ENCODE data around the gene MYMX. TPM values are rescaled to one million over a fixed set of nuclear protein-coding genes. Genes with fewer than 3 reads are reported as not detected.
"Not testable (repeated sequence)": the region's sequence is repeated elsewhere in the genome, so short reads cannot be mapped to it uniquely, and the experiment has no call there.

MYMX gene
- total RNA-seq, 1 donor from 2014 or later, result 0.26 TPM

GRCh38 chr6:44219815-44220784 lies 3.4 kb downstream of the MYMX start:
- no peak for DNase-seq (ENCODE audit: low spot score)

DNA sequence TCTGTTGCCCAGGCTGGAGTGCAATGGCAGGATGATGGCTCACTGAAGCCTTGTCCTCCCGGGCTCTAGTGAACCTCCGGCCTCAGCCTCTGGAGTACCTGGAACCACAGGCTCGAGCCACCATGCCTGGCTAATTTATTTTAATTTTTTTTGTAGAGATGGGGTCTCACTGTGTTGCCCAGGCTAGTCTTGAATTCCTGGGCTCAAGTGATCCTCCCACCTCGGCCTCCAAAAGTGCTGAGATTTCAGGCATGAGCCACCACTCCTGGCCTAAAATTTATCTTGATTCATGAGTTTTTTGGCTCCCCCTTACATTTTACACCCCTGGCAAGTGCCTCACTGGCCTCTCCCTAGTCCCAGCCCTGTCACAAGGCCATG lies 4.2 kb downstream of the MYMX start:
- no peak for DNase-seq (ENCODE audit: low spot score)

DNA sequence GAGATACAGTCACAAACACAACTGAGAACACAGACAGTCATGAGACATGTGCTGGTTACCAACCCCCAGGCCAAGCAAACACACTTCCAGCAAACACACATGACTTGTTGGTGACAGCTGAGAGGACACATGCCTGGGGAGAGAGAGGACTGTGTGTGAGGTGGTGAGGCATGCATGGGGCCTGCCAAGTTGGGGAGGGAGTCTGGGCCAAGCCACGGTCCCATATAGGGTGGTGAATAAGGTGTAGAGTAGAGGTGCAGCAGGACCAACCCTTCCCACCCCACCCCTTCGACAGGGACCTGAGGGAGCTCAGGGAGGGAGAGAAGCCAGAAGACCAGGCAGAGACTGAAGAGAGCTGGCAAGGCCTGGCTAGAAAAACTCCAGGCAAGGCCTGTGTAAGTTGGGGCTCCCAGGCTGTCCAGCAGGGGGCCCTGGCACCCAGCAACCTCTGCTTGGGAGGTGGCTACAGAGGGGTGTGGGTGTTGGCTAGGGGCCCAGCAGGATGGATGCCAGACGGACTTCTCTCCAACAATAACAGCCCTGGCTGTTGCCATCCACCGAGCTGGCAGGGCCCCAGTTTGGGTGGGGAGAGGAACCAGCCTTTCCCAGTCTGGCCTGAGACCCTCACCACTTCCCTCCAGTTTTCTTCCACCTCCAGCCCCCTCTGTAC lies 4.7 kb downstream of the MYMX start:
- DNase-seq (ENCODE audit: low spot score), result peak; percentile 94

- DNase-seq (ENCODE audit: low spot score), result no peak
Measured at GRCh38 chr6:44221961-44222335, 5.2 kb downstream of the MYMX start.

- DNase-seq (ENCODE audit: low spot score), result no peak
Measured at GRCh38 chr6:44222486-44223318, 6.0 kb downstream of the MYMX start.

GRCh38 chr6:44223319-44224028 lies 6.7 kb downstream of the MYMX start, which contains the start of gene SLC29A1:
TSS of gene SLC29A1 (plus strand) at chr6:44223595. CDS start at chr6:44227314, 3,719 bp downstream.
- peak; percentile 69 for DNase-seq (ENCODE audit: low spot score)

DNA sequence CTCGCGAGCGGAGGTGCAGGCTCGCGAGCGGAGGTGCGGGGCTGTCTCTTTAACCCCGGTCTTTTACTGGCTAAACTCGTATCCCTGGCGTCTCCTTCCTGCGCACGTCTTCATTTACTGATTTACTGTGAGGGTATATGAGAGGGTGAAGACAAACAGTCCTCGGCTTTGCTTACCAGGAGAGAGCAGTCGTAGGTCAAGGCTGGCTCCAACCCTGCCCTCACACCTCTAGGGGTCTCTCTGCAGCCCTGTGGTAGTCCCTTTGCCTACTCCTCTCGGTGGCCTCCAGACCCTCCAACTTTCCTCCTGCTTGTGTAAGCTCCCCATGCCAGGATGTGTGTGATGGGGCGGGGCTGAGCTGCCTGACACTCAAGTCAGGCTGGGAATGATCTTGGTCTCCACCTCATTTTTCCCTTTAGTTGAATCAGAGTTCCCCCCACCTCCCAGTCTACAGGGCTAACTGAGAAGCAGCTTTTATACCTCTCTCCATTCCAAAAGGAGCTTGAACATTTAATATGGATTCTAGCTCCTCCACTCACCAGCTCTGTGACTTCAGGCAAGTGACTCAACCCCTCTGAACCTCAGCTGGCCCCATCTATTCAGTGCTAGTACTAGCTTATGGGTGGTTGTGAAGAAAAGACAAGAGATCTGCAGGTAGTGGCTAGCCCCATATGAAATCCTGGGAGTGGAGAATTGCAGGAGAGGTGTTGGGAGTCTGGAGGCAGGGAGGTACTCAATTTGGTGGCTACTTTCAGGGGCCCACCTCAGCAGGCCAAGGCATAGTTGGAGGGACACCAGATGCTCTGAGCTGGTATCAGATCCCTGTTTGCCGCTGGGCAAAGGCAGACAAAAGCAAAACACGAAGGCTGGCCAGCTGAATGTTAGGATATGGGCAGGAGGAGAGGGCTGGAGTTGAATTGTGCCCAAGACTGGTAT lies 7.6 kb downstream of the MYMX start:
- DNase-seq (ENCODE audit: low spot score), result no peak

DNA sequence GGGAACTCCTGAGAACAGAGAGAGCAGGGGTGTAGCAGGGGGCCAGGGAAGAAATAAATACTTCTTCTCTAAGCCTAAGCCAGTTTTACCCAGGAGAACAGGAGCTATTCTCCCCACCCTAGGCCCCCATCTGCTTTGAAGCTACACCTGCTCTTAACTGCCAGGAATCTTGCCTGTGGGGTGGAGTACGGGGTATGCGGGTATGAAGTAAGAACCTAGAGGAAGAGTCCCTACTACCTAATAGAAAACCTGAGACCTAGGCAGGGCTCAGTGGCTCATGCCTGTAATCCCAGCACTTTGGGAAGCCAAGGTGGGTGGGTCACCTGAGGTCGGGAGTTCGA lies 8.2 kb downstream of the MYMX start:
- no peak for DNase-seq (ENCODE audit: low spot score)

DNA sequence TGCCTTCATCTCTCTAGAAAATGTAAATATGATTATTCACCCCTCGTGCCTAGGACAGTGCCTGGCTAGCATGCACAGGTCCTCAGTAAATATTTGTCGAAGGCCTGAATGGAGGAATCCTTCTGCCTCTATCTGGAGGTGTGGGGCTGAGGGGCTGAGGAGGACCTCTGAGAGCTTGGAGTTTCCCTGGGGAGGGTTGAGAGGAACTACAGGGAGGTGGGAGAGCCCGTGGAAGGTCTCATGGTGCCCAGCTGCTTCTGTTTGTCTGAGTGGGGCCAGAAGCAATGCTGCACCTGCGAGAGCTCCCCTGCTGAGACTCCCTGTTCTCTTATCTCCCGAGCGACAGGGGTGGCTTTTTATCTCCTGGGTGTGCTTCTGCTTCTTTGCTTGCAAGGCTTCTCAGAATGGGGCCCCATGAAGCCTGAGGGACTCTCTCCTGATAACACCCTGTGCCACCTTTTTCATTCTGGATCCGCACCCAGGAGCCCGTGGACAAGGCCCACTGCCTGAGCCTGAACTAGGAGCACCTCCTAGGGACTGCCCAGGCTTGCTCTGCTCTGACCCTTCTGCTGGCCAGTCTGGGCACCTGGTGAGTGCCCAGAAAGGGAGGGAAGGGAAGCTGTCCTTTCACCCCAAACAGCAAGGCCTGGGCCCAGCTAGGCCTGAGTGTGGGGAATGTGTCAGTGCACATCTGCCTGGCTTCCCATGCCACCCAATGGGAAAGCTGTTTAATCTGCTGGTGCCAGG lies 9.0 kb downstream of the MYMX start:
- no peak for DNase-seq (ENCODE audit: low spot score)

DNA sequence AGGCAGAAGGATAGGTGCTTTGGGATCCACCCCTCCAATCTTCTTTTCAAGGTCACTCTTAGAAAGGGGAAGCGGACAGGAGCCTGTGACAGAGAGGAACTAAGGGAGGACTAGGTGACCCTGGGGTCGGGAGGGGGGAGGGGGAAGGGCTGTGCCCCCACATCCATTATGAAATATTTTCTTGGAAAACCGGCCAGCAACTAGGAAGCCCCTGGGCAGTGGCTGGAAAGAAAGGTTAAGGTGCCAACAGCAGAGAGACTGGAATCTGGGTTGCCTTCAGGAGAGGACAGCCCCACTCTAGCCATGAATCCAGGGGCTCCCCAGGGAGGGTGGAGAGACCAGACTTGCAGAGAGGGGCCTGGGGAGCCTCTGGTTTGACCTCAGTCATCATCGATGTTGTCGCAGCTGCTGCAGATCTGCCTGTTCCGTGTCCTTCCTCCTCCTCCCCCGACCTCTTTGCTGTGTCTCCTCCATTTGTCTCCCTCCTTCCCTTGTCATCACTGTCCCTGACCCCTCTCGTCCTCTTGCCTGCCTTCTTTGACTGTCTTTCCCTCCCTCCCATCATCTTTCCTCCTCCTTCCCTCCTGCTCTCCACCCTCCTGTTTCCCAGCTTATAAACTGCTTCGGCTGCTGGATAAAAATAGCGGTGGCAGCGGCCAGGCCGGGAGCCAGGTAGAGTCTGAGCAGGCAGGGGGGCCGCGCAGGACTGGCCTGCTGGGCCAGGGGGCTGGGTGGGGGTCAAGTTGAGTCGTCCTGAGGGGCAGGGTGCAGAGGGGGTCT lies 9.8 kb downstream of the MYMX start:
- DNase-seq (ENCODE audit: low spot score), result no peak

DNA sequence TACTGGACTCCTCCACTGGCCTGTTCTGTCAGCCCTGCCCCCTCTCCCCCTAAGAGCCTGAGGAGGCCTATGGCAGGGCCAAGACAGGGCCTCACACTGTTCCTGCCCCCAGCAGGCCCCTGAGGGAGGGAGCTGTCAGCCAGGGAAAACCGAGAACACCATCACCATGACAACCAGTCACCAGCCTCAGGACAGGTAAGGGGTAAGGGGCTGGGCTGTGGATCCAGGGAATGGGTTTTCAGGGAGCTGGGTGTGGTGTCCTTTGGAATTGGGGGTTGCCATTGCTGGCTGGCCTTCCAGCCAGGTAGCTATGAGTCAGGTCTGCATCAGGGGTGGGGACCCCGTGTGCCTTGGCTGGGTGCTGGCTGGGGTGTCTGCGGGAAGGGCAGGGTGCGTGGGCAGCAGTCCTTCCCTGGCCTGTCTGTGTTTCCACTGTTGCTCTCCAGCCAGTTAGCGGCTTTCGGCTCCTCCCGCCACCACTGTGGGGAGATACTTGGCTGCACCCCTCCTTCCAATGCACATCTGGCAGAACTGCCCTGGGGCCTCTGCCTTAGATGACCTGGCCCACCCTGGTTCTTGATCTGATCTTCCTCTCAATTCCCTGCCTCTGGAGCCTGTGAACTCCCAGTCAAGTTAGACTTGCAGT lies 10.5 kb downstream of the MYMX start:
- no peak for DNase-seq (ENCODE audit: low spot score)

DNA sequence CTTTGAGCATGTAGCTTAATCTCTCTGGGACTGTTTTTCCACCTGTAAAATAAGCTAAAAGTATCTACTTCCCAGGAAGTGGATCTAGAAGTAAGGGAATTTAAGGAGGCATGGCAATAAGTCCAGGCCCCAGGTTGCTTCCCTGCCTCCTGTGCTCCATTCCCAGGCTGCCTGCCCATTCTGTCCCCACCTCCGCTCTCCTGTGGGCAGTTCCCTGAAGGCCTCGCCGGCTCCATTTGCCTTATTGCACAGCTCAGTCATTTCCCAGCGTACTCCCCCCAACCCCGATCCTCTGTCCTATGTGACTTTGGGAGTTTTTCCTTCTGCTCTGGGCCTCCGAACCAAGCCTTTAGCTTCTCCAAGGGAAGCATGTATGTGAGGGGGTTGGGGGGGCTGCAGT lies 11.3 kb downstream of the MYMX start:
- DNase-seq (ENCODE audit: low spot score), result no peak

DNA sequence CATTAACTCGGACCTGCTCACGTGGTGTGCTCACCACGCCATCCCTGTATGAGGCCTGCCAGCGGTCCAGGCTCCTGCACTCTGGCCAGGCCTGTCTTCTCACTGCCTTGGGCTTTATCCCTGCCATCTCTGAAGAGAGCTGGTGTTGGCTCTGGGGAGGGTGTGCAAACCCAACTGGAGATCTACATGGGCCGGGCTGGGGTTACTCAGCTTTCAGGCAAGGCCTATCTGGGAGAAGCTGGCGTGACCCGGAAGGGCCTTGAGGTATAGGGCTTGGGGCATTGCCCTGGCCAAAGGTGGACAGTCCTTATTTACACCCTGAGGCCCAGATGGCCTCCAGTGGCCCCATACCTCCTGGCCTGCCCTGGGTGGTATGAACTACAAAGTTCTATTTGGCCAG lies 11.7 kb downstream of the MYMX start:
- DNase-seq (ENCODE audit: low spot score), result no peak

GRCh38 chr6:44228836-44229235 lies 12.1 kb downstream of the MYMX start:
- no peak for DNase-seq (ENCODE audit: low spot score)

DNA sequence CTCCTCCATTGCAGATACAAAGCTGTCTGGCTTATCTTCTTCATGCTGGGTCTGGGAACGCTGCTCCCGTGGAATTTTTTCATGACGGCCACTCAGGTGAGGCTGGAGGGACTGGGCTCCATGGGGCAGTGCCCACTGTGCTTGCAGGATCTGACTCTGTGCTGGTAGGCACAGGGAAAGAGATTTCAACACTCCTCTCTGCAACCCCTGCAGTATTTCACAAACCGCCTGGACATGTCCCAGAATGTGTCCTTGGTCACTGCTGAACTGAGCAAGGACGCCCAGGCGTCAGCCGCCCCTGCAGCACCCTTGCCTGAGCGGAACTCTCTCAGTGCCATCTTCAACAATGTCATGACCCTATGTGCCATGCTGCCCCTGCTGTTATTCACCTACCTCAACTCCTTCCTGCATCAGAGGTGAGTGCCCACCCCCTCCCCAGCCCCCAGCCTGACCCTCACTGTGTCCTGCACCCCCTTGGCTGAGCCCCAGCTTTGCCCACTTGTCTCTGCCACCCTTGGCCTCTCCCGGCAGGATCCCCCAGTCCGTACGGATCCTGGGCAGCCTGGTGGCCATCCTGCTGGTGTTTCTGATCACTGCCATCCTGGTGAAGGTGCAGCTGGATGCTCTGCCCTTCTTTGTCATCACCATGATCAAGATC lies 12.8 kb downstream of the MYMX start:
- DNase-seq (ENCODE audit: low spot score), result no peak

- no peak for DNase-seq (ENCODE audit: low spot score)
Measured at GRCh38 chr6:44230034-44230675, 13.4 kb downstream of the MYMX start.

DNA sequence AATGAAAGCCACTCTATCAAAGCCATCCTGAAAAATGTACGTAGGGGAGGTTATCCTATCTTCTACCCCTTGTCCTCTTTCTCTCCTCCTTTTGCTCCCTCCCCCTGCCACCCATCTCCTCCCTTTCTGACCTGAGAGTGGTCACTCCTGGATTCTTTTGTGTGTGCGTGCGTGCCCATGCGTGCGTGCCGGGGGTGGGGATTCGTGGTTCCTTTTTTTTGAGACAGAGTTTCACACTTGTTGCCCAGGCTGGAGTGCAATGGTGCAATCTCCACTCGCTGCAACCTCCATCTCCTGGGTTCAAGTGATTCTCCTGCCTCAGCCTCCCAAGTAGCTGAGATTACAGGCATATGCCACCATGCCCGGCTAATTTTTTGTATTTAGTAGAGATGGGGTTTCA lies 14.7 kb downstream of the MYMX start:
- DNase-seq (ENCODE audit: low spot score), result not testable (repeated sequence)

Data from mucosa of gallbladder (tissue), 1 donor.